PC-9 (cell line): ENCODE data around the gene C9orf85. TPM values are rescaled to one million over a fixed set of nuclear protein-coding genes. Genes with fewer than 3 reads are reported as not detected.

Source experiments
- BruUV-seq: library from RNA; stranded (reverse); fragments of 400-500 nt; replicated peaks from 2 replicates; lab custom pipeline; 2021; lab: Mats Ljungman, UMichigan
- CTCF ChIA-PET: fragments of 300-600 bp; sonication (Branson Sonifier 250); formaldehyde crosslinking; loops from one replicate; lab custom pipeline; 2022; ENCODE audit warnings: antibody characterized with exemption; lab: Charles Lee
- POLR2A ChIA-PET: fragments of 300-600 bp; sonication (Branson Sonifier 250); formaldehyde crosslinking; loops from one replicate; lab custom pipeline; 2022; ENCODE audit warnings: antibody characterized with exemption; ENCODE audit not compliant: unreplicated experiment; lab: Charles Lee
- DNase-seq, 2 experiments: peaks; one replicate each; pipeline versions ENCODE4 v3.0.0 to v3.0.0-alpha.2; 2015 to 2022; ENCODE audit warnings: mixed read lengths in 1 of 2
- H2AFZ ChIP-seq: fragments of 200-600 bp; sonication (generic); 2 replicates; pipeline ENCODE4 v1.8.1; 2017; ENCODE audit warnings: antibody characterized with exemption
- H3F3A ChIP-seq: fragments of 200-600 bp; sonication (generic); 2 replicates; pipeline ENCODE4 v1.8.1; 2017; ENCODE audit warnings: antibody characterized with exemption, mild to moderate bottlenecking, low read depth; ENCODE audit not compliant: insufficient read depth
- H3K27ac ChIP-seq: fragments of 200-600 bp; sonication (generic); 2 replicates; pipeline ENCODE4 v1.6.1; 2016; ENCODE audit warnings: mixed run types
- H3K27me3 ChIP-seq: fragments of 200-600 bp; sonication (generic); 2 replicates; pipeline ENCODE4 v1.6.1; 2016; ENCODE audit warnings: low read depth, mixed run types; ENCODE audit not compliant: insufficient read depth
- H3K36me3 ChIP-seq: fragments of 200-600 bp; sonication (generic); 2 replicates; pipeline ENCODE4 v1.6.1; 2016; ENCODE audit warnings: low read depth, mixed run types
- H3K4me1 ChIP-seq: fragments of 200-600 bp; sonication (generic); replicated peaks from 2 replicates; pipeline ENCODE4 v1.6.1; 2016; ENCODE audit warnings: mixed run types; ENCODE audit not compliant: insufficient read depth
- H3K4me2 ChIP-seq: fragments of 200-600 bp; sonication (generic); 2 replicates; pipeline ENCODE4 v1.6.1; 2017; ENCODE audit warnings: mixed run types
- H3K4me3 ChIP-seq: fragments of 200-600 bp; sonication (generic); 2 replicates; pipeline ENCODE4 v1.6.1; 2016; ENCODE audit warnings: mixed run types
- H3K79me2 ChIP-seq: fragments of 200-600 bp; sonication (generic); 2 replicates; pipeline ENCODE4 v1.6.1; 2017; ENCODE audit warnings: low read depth, mixed run types
- H3K9me2 ChIP-seq: fragments of 200-600 bp; sonication (generic); 2 replicates; pipeline ENCODE4 v1.8.1; 2017; ENCODE audit warnings: mild to moderate bottlenecking; ENCODE audit not compliant: insufficient read depth
- H3K9me3 ChIP-seq: fragments of 200-600 bp; sonication (generic); 2 replicates; pipeline ENCODE4 v1.8.1; 2016; ENCODE audit warnings: low read depth; ENCODE audit not compliant: insufficient read depth
- H4K20me1 ChIP-seq: fragments of 200-600 bp; sonication (generic); 2 replicates; pipeline ENCODE4 v1.8.1; 2017; ENCODE audit not compliant: insufficient read depth
- EZH2 ChIP-seq: fragments of 200-600 bp; sonication (generic); IDR thresholded peaks from 2 replicates; pipeline ENCODE4 v1.8.0; 2017; ENCODE audit warnings: antibody characterized with exemption, low read depth
- intact Hi-C: fragments of 100-400 bp; cut with micrococcal nuclease; formaldehyde crosslinking; loops from one replicate; pipeline ENCODE4 v1.10.0; 2022; ENCODE audit not compliant: unreplicated experiment
- total RNA-seq: library from RNA; stranded (reverse); gene quantifications from 2 replicates; pipeline ENCODE4 v1.2.3, GENCODE V29; 2021
- TF ChIP-seq, protein P1 (sequence below): fragments of 200-600 bp; sonication (generic); conservative IDR thresholded peaks from 2 replicates; pipeline ENCODE4 v1.6.1; 2017; ENCODE audit warnings: mixed run types, antibody characterized with exemption, mild to moderate bottlenecking, moderate library complexity

Gene C9orf85
- total RNA-seq, 1 experiment from 2014 or later, result 19.0 TPM

DNA sequence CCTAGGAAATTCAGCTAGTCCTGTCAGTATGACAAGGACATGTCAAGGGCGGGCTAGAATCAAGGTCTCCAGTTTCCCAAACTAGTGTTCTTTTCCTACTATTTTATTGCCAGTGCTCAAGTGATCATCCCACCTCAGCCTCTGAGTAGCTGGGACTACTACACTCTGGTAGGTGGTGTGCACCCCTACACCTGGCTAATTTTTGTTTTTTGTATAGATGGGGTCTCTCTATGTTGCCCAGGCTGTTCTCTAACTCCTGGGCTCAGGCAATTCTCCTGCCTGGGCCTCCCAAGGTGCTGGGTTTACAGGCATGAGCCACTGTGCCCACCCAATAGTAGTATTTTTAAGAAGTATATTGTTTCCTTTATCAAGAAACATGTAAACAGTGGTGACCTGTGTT, 54.0 kb downstream of the C9orf85 start:
- Histone ChIP-seq H3K9me3 (peaks cover 9% of the 10 kb centered on the region), H3K4me1 (no peaks in the 10 kb centered on the region), H4K20me1 (no peaks in the 10 kb centered on the region), H3K27me3 (no peaks in the 10 kb centered on the region), H3F3A (no peaks in the 10 kb centered on the region), H3K4me2 (no peak overlapping the region), H3K9me2 (no peaks in the 10 kb centered on the region), H3K4me3 (no peak overlapping the region), H2AFZ (no peak overlapping the region), H3K79me2 (no peaks in the 10 kb centered on the region), H3K27ac (no peak overlapping the region), H3K36me3 (no peaks in the 10 kb centered on the region; the same call in 1 of the 2 replicates)
- ChIA-PET CTCF (no interaction called here), POLR2A (no interaction called here)
- intact Hi-C loops, result no loop called here
- no peak for DNase-seq
- BruUV-seq, result no TSS peak
- TF ChIP-seq EZH2, result no peak
- TF ChIP-seq, protein P1, sequence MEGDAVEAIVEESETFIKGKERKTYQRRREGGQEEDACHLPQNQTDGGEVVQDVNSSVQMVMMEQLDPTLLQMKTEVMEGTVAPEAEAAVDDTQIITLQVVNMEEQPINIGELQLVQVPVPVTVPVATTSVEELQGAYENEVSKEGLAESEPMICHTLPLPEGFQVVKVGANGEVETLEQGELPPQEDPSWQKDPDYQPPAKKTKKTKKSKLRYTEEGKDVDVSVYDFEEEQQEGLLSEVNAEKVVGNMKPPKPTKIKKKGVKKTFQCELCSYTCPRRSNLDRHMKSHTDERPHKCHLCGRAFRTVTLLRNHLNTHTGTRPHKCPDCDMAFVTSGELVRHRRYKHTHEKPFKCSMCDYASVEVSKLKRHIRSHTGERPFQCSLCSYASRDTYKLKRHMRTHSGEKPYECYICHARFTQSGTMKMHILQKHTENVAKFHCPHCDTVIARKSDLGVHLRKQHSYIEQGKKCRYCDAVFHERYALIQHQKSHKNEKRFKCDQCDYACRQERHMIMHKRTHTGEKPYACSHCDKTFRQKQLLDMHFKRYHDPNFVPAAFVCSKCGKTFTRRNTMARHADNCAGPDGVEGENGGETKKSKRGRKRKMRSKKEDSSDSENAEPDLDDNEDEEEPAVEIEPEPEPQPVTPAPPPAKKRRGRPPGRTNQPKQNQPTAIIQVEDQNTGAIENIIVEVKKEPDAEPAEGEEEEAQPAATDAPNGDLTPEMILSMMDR, result no peak

DNA sequence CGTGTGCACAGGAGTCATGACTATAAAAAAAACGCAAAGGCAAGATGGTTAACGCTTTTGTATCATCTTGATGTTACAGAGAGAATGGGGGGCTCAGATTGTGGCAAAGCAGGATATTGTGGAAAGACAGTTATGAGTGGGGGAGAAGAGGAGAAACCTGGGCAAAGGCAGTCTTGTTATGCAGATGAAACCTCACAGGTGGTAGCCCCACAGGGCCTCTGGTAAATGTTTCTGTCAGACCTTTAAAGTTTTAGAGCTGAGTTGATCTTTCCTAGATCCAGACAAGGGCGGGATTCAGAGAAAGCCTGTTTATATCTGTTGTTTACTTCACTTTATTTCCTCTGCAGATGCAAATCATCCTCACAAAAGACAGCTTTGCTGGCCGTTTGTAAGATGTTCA, 55.2 kb downstream of the C9orf85 start:
- no peaks in the 10 kb centered on the region for H3K9me2 ChIP-seq

DNA sequence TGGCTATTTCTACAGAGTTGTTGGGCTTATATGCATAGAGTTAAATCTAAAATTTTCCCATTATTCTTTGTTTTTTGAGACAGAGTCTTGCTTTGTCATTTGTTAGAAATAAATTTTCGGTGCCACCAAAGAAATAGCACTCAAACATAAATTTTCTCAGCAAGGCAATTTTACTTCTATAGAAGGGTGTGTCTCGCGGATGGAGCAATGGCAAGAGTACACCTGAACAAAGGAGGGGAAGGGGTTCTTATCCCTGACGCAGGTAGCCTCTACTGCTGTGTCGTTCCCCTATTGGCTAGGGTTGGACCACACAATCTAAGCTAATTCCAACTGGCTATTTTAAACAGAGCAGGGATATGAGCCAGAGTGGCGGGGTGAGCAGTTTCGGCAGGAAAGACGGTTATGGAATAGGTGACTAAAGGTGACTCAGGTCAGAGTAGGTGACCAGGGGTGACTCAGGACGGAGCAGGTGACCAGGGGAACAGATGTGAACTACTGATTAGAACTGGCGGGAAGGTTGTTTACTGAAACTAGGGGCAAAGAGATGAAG, 57.2 kb downstream of the C9orf85 start:
- DNase-seq, result no peak
- Histone ChIP-seq H3K4me1 (no peaks in the 10 kb centered on the region), H3K4me2 (no peak overlapping the region), H3K36me3 (peaks cover 5% of the 10 kb centered on the region; the same call in 1 of the 2 replicates), H3K79me2 (no peaks in the 10 kb centered on the region), H2AFZ (no peak overlapping the region), H3K27ac (no peak overlapping the region), H3K4me3 (no peak overlapping the region), H4K20me1 (no peaks in the 10 kb centered on the region), H3K9me2 (no peaks in the 10 kb centered on the region), H3K9me3 (peaks cover 9% of the 10 kb centered on the region), H3F3A (no peaks in the 10 kb centered on the region), H3K27me3 (no peaks in the 10 kb centered on the region)
- BruUV-seq, result no TSS peak
- TF ChIP-seq, protein P1, result no peak
- no peak for TF ChIP-seq EZH2
- CTCF ChIA-PET, result no interaction called here
- intact Hi-C loops, result no loop called here
- POLR2A ChIA-PET, result no interaction called here

More for the DNA sequence above, 55.2 kb downstream of the C9orf85 start:
- Histone ChIP-seq H3K79me2 (no peaks in the 10 kb centered on the region), H3F3A (no peaks in the 10 kb centered on the region), H3K27ac (no peak overlapping the region), H2AFZ (no peak overlapping the region), H3K4me1 (no peaks in the 10 kb centered on the region), H3K36me3 (no peaks in the 10 kb centered on the region; the same call in 1 of the 2 replicates), H4K20me1 (no peaks in the 10 kb centered on the region), H3K9me3 (peaks cover 9% of the 10 kb centered on the region), H3K4me2 (no peak overlapping the region), H3K4me3 (no peak overlapping the region), H3K27me3 (no peaks in the 10 kb centered on the region)
- TF ChIP-seq EZH2, result no peak
- TF ChIP-seq, protein P1, result no peak
- BruUV-seq, result no TSS peak
- ChIA-PET POLR2A (no interaction called here), CTCF (no interaction called here)
- no peak for DNase-seq
- intact Hi-C loops, result no loop called here
